HG02678 (cell line): ENCODE data around the gene KIFBP.
A peak's percentile ranks its signal among the peaks of the same experiment; 100 is the strongest.
"Not testable (repeated sequence)": the region's sequence is repeated elsewhere in the genome, so short reads cannot be mapped to it uniquely, and the experiment has no call there.

Source experiments
- ATAC-seq: cut with Tn5 transposase; IDR thresholded peaks from one replicate; pipeline ENCODE4 v1.9.1; 2021; ENCODE audit warnings: mild to moderate bottlenecking, moderate library complexity; ENCODE audit not compliant: unreplicated experiment

The KIFBP gene

GRCh38 chr10:68988530-68989316 lies at the start of gene KIFBP:
Gene KIFBP (plus strand): TSS chr10:68988803. CDS start chr10:68988833, 30 bp downstream.
- ATAC-seq = peak; percentile 84

DNA sequence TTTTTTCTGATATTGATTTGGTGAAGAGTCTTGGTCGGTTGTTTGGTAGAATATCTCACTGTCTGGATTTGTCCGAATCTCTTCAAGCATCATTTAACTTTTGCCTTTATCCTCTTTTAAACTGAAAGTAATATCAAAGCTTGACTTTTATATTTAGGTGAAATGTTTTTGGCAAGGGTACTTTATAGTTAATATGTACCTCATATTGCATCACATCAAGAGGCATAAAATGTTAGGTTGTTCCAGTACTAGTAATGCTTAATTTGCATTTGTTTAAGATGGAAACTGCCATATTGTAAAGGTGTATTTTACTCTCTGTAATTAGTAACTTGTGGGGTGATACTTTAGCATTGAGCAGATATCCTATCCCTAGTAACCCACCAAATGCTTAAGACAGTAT lies 49.7 kb upstream of the KIFBP start:
- no peak for ATAC-seq

DNA sequence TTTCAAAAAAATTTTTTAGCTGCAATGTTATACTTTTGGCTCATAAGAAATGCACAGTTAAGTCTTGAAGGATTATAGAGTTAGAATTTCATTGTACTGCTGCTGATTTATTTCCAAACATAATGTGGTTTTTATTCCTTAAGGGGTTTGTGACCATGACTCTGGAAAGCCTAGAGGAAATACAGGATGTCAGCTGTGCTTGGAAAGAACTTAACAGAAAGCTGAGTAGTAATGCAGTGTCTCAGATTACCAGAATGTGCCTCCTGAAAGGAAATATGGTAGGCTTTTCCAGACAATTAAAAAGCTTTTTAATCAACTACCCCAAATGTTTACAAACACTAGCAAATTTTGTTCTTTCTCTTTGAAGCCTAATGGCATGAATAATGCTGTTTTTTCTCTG lies 47.7 kb upstream of the KIFBP start:
- not testable (repeated sequence) for ATAC-seq

DNA sequence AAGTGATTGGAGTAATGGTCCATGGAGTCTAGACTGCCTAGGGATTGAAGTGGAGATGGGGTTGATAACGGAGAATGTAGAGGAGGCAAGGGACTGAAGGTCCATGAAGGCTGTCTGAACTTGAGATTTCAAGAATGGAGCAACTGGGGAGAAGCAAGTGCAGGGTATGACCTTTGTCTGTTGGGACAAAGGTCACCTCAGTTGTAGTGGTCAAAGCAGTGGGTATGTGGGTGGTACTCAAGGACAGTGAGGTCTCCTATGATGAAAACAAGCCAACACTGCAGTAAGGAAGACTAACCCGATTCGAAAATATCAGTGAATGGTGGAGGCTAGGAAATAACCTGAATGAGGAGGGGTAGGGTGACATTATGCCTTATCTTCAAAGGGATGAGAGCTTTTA lies 38.0 kb upstream of the KIFBP start:
- ATAC-seq = no peak

DNA sequence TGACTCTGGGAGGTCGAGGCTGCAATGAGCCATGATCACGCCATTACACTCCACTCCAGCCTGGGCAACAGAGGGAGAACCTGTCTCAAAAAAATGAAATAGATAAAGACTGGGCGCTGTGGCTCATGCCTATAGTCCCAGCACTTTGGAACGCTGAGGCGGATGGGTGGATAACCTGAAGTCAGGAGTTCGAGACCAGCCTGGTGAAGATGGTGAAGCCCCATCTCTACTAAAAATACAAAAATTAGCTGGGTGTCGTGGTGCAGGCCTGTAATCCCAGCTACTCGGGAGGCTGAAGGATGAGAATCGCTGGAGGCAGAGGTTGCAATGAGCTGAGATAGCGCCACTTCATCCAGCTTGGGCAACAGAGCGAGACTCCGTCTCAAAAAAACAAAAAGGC lies 33.7 kb upstream of the KIFBP start:
- no peak for ATAC-seq

- ATAC-seq = peak; percentile 2
These were observed 33.2 kb upstream of the KIFBP start for GRCh38 chr10:68955355-68955831.

DNA sequence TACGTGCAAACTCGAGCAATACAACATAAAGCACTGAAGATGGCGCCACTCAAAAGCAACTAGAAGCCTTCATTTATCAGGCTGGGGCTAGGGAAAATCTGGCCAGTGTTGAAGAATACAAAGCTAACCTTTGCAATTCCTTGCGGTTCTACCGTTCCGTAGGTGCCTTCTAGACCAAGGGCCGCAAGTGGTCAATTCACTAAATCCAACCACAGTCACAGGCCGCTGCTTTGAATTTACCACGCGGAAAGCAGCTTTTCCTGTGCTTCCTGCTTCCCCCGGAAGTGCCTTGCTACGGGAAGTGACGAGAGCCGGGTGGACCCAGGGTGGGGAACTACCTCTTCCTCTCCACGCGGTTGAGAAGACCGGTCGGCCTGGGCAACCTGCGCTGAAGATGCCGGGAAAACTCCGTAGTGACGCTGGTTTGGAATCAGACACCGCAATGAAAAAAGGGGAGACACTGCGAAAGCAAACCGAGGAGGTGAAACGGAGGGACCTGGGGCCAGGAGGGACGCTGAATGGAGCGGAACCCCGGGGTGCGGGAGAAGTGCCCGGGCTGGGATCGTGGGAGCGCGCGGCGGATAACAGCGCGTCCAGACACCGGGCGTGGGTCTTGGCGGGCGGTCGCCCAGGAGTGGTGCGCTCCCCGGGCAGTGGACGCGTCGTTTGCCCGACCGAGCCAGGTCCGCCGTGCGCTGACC lies 32.6 kb upstream of the KIFBP start, which contains the start of gene DDX21:
TSS of gene DDX21 (plus strand) at position 339 of the 701 bp plus-strand sequence. CDS start at position 395, 56 bp downstream.
- ATAC-seq = peak; percentile 88

- ATAC-seq = no peak
These were observed 31.4 kb upstream of the KIFBP start for GRCh38 chr10:68957284-68957615.

DNA sequence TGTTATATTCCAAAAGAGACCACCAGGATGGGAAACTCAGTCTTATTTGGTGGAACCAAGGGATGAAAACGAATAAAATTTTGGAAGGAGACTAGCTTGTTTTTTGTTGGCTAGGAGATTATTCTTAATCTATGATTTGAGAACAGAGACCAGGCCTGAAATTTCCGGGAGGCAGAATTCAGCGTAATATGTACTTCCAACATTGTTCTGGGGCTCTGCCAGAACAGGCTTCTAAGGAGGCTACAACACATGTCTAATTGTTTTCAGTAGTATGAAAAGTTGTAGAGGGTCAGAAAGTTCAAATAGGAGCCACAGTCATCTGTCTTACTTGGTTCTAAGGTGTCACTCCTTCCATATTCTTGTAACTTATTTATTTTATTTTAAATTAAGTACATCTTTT lies 30.9 kb upstream of the KIFBP start:
- no peak for ATAC-seq

- ATAC-seq = no peak
These were observed 28.7 kb upstream of the KIFBP start for GRCh38 chr10:68959695-68960527.

DNA sequence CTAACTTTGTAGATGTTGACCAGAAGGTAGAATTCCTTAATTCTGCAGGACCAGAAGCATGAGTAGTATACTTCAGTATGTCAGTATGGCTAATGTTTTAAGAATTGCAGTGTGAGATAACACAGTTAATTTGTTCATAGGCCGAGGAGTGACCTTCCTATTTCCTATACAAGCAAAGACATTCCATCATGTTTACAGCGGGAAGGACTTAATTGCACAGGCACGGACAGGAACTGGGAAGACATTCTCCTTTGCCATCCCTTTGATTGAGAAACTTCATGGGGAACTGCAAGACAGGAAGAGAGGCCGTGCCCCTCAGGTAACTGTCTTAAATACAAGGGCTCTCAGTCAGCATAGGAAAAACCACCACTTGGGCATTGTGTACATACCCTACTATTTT lies 25.5 kb upstream of the KIFBP start:
- ATAC-seq = no peak

- no peak for ATAC-seq
These were observed 14.6 kb upstream of the KIFBP start for GRCh38 chr10:68973975-68974374.

DNA sequence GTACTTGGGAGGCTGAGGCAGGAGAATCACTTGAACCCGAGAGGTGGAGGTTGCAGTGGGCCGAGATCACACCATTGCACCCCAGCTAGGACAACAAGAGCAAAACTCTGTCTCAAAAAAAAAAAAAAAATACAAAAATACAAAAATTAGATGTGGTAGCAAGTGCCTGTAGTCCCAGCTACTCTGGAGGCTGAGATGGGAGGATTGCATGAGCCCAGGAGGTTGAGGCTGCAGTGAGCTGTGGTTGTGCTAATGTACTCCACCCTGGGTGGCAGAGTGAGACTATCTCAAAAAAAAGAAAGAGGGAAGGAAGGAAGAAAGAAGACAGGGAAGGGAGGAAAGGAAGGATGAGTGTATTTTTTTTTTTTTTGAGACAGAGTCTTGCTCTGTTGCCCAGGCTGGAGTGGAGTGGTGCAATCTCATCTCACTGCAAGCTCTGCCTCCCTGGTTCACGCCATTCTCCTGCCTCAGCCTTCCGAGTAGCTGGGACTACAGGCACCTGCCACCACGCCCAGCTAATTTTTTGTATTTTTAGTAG lies 12.6 kb upstream of the KIFBP start:
- ATAC-seq = not testable (repeated sequence)

DNA sequence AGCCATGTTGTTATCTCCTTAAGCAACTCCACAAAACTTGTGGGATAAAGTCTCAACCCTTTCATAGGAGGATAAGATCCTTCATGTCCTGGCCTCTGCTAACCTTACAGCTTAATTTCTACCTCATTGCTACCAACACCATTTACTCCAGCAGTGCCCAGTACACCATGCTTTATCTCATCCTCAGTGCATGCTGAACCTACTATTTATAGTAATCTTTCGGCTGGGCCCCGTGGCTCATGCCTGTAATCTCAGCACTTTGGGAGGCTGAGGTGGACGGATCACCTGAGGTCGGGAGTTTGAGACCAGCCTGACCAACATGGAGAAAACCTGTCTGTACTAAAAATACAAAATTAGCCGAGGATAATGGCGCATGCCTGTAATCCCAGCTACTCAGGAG lies 8.9 kb upstream of the KIFBP start:
- not testable (repeated sequence) for ATAC-seq

GRCh38 chr10:68981074-68981473 lies 7.5 kb upstream of the KIFBP start:
- no peak for ATAC-seq

DNA sequence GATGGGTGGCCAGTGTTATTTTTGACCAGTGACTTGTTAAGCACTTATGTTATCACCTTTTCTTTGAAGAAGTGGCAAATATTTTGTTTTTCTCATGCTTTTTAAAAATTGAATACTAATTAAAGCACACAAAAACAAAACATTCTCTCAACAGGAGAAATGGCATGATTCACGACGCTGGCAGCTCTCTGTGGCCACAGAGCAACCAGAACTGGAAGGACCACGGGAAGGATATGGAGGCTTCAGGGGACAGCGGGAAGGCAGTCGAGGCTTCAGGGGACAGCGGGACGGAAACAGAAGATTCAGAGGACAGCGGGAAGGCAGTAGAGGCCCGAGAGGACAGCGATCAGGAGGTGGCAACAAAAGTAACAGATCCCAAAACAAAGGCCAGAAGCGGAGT lies 6.2 kb upstream of the KIFBP start:
- no peak for ATAC-seq

GRCh38 chr10:68987611-68988010 lies 992 bp upstream of the KIFBP start:
- ATAC-seq = no peak

DNA sequence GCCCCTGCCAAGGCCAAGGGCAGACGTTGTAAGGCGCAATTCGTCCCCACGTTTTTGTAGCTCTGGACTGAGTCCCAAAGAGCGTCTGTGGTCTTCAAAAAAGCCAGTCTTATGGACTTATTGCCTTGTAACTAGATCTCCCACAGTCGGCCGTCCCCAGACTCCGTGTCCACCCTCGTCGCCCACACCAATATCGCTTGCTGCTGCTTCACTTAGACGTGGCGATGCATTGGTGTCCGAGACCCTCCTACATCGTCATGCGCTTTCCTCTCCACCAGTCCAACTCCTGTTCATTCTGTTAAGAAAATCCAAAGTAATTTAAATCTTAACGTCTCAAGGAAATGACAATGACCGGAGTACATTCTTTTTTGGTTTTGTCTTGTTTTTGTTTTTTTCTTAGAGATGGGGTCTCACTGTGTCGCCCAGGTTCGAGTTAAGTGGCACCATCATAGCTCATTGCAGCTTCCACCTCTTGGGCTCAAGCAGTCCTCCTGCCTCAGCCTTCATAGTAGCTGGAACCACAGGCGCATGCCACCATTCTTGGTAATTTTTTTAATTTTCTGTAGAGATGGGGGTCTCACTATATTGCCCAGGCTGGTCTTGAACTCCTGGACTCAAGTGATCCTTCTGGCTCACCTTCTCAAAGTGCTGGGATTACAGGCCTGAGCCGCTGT lies 851 bp downstream of the KIFBP start:
- no peak for ATAC-seq

GRCh38 chr10:68992636-68993440 lies 4.2 kb downstream of the KIFBP start:
- ATAC-seq = no peak

DNA sequence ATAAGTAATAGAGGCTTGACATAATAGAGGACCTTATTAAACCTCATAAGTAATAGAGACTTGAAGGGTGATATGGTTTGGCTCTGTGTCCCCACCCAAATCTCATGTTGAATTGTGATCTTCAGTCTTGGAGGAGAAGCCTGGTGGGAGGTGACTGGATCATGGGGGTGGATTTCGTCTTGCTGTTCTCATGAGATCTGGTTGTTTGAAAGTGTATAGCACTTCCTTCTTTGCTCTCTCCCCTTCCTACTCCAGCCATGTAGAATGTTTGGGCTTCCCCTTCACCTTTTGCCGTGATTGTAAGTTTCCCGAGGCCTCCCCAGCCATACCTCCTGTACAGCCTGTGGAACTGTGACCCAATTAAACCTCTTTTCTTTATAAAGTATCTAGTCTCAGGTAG lies 8.6 kb downstream of the KIFBP start:
- ATAC-seq = peak; percentile 21
